Measurements from ENCODE around the gene SHTN1.
A peak's percentile ranks its signal among the peaks of the same experiment; 100 is the strongest.

Gene SHTN1

DNA sequence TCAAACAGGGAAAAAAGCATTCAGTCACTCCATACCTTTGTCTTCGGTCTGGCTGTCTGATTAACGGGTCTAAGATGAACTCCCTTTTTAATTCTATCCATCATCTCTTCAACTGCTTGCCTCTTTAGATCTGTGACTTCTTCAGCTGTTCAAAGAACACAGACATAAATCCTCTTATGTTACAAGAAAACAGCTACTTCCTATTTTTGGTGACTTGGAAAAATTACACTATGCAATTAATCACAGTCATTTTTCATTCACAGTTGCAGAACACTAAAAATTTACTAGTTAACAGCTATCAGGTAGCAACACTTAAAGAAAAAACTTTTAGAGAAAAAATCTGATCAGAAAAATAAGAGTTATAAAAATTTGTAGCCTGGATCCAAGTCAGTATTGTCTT is 89.6 kb downstream of the SHTN1 start:
- no peak for DNase-seq (ENCODE audit: low read depth)

- DNase-seq (ENCODE audit: low read depth), result no peak
Measured at GRCh38 chr10:116913695-116914094, 91.3 kb downstream of the SHTN1 start.

DNA sequence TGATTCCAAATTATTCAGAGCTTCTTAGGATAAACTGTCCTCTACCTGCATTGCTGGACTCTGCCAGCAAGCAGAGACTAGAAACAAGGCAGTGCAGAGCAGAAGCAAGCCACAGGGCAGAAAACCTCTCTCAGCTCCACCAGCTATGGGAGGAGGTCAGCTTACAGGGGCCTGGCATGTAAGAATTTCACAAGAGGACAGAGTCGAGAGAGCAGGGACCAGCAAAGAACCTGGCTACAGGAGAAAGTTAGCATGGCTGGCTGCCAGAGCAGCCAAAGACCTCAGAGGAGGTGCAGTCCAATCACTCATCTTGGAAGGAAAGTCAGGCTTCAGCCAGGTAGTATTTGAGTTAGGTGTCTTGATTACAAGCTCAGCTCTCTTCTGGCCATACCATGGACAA is 92.8 kb downstream of the SHTN1 start:
- no peak for DNase-seq (ENCODE audit: low read depth)

GRCh38 chr10:116910910-116911309 is 94.1 kb downstream of the SHTN1 start:
- no peak for DNase-seq (ENCODE audit: low read depth)

GRCh38 chr10:116909307-116909706 is 95.7 kb downstream of the SHTN1 start:
- no peak for DNase-seq (ENCODE audit: low read depth)

DNA sequence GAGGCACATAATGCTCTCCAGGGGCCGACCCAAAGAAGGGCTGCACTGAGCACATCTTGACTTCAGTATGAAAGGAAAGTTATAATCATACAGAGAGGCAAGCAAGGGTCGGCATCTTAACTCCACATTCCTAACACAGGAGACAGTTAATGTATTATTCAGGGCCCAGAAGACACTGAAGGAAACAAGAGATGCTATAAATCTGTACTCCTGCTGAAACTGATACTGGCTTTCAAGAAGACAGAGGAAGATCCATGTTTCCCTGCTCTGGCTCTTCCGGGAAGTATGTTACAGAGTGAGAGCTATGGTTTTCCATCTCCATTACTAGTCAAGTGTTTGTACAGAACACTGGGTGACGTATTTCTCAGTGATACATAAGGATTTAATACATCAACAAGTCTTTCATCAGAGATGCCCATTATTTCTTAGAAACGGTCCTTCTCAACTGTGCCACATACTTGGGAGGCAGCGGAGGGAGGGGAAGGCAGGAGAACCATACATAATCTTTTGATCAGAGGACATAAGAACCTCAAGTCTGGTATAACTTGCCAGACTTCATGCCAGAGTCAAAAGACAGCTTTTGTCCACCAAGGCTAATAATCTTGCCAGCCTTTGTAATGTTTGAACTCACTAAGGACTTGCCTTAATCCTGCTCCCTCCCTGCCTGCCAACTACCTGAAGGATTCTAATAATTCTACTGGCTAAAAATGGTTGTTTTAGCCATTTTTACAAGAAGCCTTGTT is 97.6 kb downstream of the SHTN1 start:
- DNase-seq (ENCODE audit: low read depth), result no peak

- DNase-seq (ENCODE audit: low read depth), result no peak
Measured at GRCh38 chr10:116905845-116906210, 99.2 kb downstream of the SHTN1 start.

DNA sequence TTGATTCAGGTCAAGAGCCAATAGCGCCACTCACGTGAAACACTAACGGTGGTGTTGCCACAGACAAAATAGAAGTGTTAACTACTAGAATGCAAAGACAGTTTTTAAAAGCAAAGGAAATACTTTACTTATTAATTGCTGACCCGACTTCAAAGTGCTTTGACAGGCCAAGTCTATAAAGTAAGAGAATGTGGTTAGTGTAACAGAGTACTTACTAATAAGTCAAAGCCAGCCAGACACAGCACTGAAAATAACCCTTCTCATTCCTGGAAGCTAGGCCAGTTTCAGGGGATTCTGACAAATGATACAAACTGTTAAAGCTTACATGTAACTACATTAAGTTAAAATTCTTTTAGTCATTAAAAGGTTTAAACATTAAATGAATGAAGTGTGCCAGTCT is 105.4 kb downstream of the SHTN1 start:
- no peak for DNase-seq (ENCODE audit: low read depth)

DNA sequence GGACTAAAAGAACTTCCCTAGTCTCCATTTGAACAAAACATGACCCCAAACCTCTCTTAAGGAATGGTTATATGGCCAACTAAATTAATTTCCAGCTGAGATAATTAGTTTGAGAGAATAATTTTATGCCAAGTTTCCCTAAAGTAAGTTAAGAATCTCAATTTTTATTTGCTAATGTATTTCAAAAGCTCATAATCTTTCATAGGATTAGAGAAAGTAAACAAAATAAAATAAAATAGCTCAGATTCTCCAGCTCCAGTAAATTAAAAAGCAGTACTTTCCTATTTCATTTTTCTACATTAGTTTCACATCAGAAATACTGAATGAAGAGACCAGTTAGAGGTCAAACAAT is 111.3 kb downstream of the SHTN1 start:
- DNase-seq (ENCODE audit: low read depth), result no peak

GRCh38 chr10:116892907-116893685 is 111.9 kb downstream of the SHTN1 start:
- DNase-seq (ENCODE audit: low read depth), result no peak

GRCh38 chr10:116891208-116891607 is 113.8 kb downstream of the SHTN1 start:
- DNase-seq (ENCODE audit: low read depth), result peak; percentile 35

- DNase-seq (ENCODE audit: low read depth), result no peak
Measured at GRCh38 chr10:116889066-116889465, 115.9 kb downstream of the SHTN1 start.

DNA sequence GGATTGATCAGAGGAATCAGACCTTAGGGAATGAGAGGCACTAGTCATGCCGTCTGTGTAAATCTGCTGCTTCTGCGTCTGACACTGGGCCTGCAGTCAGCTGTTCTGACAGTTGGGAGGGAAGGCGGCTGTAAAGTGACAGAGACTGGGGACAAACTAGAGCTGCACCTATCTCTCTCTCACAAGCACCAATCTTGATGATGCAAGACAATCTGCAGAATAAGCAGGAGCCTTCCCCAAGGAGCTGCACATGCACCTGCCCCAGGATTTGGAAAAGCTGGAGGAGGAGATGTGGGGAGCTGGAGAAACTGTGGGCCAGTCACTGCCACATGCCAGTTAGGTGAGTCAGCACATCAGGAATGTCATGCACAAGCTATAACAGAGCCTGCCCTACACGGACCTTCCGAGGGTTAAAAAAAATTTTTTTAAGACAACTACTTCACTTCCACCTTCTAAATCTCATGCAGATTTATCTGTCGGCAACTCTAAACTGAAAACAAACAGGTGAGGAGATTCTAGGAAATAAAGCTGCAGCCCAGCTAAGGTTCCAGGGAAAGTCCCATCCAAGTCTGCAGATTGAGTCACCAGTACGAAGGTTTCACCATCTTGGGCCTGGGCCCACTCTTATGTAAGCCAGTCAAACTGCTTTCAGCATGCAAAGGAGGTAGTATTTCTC is 116.5 kb downstream of the SHTN1 start:
- DNase-seq (ENCODE audit: low read depth), result peak; percentile 67

- no peak for DNase-seq (ENCODE audit: low read depth)
Measured at GRCh38 chr10:116886772-116887171, 118.2 kb downstream of the SHTN1 start.

- no peak for DNase-seq (ENCODE audit: low read depth)
Measured at GRCh38 chr10:116882639-116883038, 122.3 kb downstream of the SHTN1 start.

DNA sequence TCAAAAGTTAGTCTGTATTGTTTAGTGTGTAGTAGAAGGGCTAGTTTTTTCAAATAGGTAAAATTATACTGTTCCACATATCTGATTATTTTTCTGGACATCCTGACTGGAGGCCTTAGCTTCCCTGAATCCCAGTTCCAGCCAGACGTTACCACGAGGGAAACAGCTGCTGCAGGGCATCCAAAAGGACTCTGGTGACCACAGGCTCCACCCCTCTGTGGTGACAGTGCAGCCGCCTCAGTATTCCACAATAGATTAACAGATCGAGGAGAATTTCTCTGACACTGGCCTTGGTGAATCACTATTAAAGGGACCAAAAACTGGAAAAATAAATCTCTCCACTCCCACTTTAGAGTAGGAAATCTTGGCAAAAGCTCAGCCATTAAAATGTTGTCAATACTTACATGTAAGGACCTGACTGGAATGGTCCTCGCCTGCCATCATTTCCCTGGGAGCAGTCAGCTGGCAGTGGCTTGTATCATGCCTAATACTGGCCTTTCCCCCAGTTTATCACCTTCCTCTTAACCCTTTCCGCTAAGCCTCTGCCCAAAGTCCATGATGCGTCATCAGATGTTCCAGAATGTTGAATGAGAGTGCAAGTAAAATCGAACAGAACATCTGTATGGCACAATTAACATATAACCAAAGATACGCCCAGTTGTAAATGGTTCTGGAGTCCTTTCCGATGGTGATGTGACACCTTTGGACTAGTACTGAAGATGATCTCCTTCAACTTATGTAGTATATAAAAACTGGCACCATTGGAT is 124.1 kb downstream of the SHTN1 start:
- DNase-seq (ENCODE audit: low read depth), result no peak

- no peak for DNase-seq (ENCODE audit: low read depth)
Measured at GRCh38 chr10:116879817-116880216, 125.2 kb downstream of the SHTN1 start.

DNA sequence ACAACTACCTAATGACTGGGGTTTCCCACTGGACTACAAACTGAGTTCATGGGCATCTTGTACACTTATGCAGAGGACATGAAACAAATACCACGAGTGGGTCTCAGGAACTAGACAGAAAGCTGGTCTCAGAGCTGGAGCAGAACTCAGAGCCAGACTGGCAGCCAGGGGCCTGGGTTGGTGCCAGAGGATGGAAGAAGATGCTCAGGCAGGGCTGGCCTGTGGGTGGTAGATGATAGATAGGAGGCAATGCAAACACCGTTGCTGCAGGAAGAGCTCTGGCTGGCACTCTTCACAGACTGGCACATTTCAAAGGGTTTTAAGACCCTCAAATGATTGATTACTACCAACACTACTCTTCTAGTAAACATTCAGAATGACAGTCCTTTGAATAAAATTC is 126.9 kb downstream of the SHTN1 start:
- no peak for DNase-seq (ENCODE audit: low read depth)

DNA sequence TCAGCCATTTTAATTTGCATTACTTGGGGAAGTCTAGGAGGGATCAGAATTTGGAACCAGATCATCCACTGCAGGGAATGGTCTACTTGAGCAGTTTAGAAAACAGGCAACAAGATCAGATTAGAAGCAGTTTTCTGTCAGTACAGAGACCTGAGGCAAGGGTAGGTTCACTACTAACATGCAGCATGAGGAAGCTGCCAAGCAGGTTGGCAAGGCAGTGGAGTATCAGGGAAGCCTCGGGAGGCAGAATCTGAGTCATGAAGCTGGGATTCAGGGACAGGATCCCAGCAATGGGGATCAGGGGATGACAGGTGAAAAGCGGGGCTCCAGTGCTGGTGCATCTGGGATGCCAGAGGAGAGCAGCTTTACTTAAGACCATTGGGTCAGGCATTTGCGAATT is 127.6 kb downstream of the SHTN1 start:
- DNase-seq (ENCODE audit: low read depth), result no peak

GRCh38 chr10:116875897-116876296 is 129.1 kb downstream of the SHTN1 start:
- no peak for DNase-seq (ENCODE audit: low read depth)

DNA sequence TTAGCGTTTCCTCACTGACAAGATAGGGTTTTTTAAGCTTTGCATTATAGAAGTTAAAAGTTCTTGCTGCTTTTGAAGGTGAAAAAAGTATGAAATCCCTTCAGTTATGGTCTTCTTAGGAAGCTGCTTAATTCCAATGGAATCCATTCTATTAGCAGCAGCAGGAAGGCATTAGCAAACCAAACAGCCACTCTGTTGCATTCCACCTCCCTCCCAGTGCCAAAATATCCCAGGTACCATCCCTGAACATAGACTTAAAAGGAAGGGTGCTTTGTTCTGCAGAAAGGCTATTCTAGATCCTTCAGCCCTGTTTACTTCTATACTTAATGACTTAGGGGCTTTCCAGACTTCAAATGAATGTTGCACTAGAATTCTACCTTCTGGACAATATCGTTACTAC is 131.9 kb downstream of the SHTN1 start:
- no peak for DNase-seq (ENCODE audit: low read depth)

DNA sequence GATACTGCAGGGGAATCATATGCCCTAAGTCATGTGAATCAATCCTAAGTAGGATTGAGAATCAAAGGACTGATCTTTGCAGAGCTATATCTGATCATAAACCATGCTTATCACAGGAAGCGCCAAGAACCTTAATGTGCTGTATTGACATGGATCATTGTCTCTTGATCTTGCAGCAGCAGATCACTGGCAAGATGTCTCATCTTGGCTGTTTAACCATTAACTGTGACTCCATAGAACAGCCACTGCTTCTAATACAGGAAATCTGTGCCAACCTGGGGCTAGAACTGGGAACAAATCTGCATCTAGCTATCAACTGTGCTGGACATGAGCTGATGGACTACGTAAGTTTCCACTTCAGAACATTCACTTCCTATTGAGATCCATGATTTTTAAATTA is 134.0 kb downstream of the SHTN1 start:
- DNase-seq (ENCODE audit: low read depth), result no peak

- no peak for DNase-seq (ENCODE audit: low read depth)
Measured at GRCh38 chr10:116868722-116869121, 136.3 kb downstream of the SHTN1 start.
